Testis (tissue), 2 donors: ENCODE results near the gene PAPSS2.

Source experiments
- CTCF ChIP-seq, 3 experiments: fragments of 450-650 bp in 2 of 3; fragments of 200-600 bp in 1 of 3; sonication (generic) in 1 of 3; IDR thresholded peaks; one replicate each; pipeline ENCODE4 v1.5.1; 2016 to 2019; ENCODE audit warnings: antibody characterized with exemption in 3 of 3, mild to moderate bottlenecking in 2 of 3, moderate library complexity in 1 of 3
- POLR2A ChIP-seq: fragments of 450-650 bp; IDR thresholded peaks from one replicate; pipeline ENCODE4 v1.6.1; 2017; ENCODE audit warnings: antibody characterized with exemption, mild to moderate bottlenecking, moderate library complexity

- TF ChIP-seq CTCF (IDR thresholded peaks at IDR 0.05) = no peak
- no peak for TF ChIP-seq POLR2A
These were observed 33.3 kb downstream of the PAPSS2 start for GRCh38 chr10:87692956-87693484.
